ENCODE data around the gene FAM156A. TPM values are rescaled to one million over a fixed set of nuclear protein-coding genes. Genes with fewer than 3 reads are reported as not detected.

The FAM156A gene
- polyA plus RNA-seq, 1 of the 3 experiments (the other 2 are of a cell fraction), result 47.2 TPM

DNA sequence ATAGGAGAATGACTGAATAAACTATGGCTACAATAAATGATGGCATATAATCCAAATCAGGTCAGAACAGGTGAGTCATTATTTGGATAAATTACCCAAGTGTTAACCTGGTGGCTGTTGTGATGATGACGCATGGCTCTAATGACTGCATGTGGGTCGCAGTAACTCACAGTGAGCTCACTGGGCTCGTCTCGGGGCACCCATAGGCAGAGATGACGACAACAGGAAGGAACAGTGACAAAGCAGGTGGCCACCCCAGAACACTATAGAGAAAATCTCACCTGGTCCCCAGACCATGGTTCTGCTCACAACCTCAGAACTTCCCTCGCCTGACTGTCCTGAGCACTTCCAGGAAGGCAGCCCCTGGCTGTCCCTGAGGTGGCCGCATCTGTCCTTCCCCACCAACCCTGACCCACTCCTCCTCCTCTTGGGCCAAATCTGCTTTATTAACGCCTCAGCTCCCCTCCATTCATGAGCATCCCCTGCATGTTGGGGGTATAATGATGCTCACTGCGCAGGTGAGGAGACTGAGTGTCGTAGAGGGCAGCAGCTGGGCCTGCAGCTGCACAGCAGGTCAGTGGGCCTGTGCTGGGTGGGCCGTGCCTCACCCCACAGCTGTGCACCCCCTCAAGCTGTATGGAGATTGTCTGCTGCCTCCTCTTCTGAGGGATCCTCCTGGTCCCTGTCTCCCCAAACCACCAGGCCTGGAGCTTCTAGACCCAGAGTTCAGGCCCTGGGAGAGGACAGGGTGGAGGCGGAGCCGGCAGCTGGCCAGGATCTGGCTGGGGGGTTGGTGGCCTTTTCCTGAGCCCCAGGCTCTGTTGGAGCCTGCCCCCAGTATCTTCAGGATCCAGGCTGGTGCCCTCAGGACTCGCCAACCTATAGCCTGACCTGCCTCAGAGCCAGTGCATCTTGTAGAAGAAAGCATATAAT is 30.9 kb upstream of the FAM156A start:
- Histone ChIP-seq H3K4me3 (ENCODE audit: low read depth in 2 of 2, low read length in 1 of 2) (no peak overlapping the region), H3K36me3 (replicated peaks in 1 of 2; ENCODE audit: control insufficient read depth in 1 of 2, insufficient read depth in 2 of 2, low read length in 1 of 2) (no peaks in the 10 kb centered on the region), H3K4me1 (ENCODE audit: control insufficient read depth in 1 of 2, insufficient read depth in 2 of 2, low read depth in 1 of 2, low read length in 1 of 2) (no peaks in the 10 kb centered on the region; a peak in 1 of 4 replicates), H3K9me2 (no peaks in the 10 kb centered on the region), H3K79me2 (ENCODE audit: insufficient read depth) (peaks cover 44% of the 10 kb centered on the region), H3K9me3 (no peaks in the 10 kb centered on the region), H2AFZ (ENCODE audit: low read depth) (no peak overlapping the region), H3F3A (replicated peaks; ENCODE audit: insufficient read depth) (no peaks in the 10 kb centered on the region), H3K4me2 (no peak overlapping the region), H3K27me3 (ENCODE audit: insufficient read depth) (no peaks in the 10 kb centered on the region), H3K9ac (no peak overlapping the region), H3K27ac (ENCODE audit: low read depth in 2 of 2, low read length in 1 of 2) (no peak overlapping the region), H4K20me1 (ENCODE audit: insufficient read depth) (no peaks in the 10 kb centered on the region)
- 49% methylated on average over 11 of the region's 14 CpGs for WGBS (ENCODE audit: low lambda C conversion rate)
- DNase-seq, result no peak
- CTCF ChIA-PET, result interaction anchor here (0.7 to 2.8 kb wide), 8 partner anchors 10 to 202 kb away, joined by 3 to 24 read pairs (median 3); no protein-coding TSS in a partner anchor
- TF ChIP-seq ELF1 (IDR thresholded peaks at IDR 0.05) (no peak), JUND (IDR thresholded peaks at IDR 0.05) (no peak), RAD21 (IDR thresholded peaks at IDR 0.05; ENCODE audit: low read length) (no peak), GABPA (IDR thresholded peaks at IDR 0.05; ENCODE audit: low read depth) (no peak), NFIC (IDR thresholded peaks at IDR 0.05; ENCODE audit: borderline replicate concordance) (no peak), CHD2 (IDR thresholded peaks at IDR 0.05; ENCODE audit: low read length, partially characterized antibody) (no peak)
- TF ChIP-seq, protein P1, sequence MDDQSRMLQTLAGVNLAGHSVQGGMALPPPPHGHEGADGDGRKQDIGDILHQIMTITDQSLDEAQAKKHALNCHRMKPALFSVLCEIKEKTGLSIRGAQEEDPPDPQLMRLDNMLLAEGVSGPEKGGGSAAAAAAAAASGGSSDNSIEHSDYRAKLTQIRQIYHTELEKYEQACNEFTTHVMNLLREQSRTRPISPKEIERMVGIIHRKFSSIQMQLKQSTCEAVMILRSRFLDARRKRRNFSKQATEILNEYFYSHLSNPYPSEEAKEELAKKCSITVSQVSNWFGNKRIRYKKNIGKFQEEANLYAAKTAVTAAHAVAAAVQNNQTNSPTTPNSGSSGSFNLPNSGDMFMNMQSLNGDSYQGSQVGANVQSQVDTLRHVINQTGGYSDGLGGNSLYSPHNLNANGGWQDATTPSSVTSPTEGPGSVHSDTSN (IDR thresholded peaks at IDR 0.05), result no peak
- TF ChIP-seq, protein P2, sequence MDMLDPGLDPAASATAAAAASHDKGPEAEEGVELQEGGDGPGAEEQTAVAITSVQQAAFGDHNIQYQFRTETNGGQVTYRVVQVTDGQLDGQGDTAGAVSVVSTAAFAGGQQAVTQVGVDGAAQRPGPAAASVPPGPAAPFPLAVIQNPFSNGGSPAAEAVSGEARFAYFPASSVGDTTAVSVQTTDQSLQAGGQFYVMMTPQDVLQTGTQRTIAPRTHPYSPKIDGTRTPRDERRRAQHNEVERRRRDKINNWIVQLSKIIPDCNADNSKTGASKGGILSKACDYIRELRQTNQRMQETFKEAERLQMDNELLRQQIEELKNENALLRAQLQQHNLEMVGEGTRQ (IDR thresholded peaks at IDR 0.05; ENCODE audit: borderline replicate concordance, low read depth, low read length), result no peak
- POLR2A ChIA-PET, result no interaction called here

DNA sequence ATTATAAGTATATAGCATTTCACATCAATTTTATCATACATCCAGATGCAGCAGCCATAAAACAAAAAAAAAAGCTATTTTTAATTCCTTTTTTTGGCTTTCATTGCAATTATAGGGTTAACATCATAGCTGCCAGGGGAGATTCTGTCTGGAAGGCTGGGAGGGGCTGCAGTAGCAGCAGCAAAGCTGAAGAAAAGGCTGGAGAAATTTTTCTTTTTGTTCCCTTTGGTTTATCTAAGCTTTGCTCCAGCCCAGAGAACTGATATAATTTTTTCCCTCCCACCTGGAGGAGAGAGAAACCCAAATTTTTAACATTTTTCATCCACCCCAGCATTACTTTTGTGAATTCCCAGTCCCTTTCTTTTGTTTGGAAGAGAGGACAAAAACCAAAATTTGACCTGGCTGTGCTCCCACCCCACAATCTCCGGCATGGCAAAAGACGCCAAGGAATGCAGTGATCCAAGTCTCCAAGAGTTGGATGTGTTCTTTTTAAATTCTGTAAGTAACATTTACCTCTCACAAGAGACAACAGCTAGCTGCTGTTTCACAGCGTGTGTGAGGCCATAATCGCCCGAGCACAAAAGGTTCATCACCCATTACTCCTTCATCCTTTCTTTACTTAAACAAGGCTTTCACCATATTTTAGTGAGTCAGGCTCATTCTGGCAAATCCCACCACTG is 25.1 kb upstream of the FAM156A start:
- POLR2A ChIA-PET, result no interaction called here
- Histone ChIP-seq H3K9me3 (no peaks in the 10 kb centered on the region), H3K9ac (no peak overlapping the region), H3K79me2 (ENCODE audit: insufficient read depth) (peaks cover 36% of the 10 kb centered on the region), H3K4me1 (ENCODE audit: control insufficient read depth in 1 of 2, insufficient read depth in 2 of 2, low read depth in 1 of 2, low read length in 1 of 2) (no peaks in the 10 kb centered on the region), H3K4me2 (no peak overlapping the region), H4K20me1 (ENCODE audit: insufficient read depth) (no peaks in the 10 kb centered on the region), H3K27me3 (ENCODE audit: insufficient read depth) (no peaks in the 10 kb centered on the region), H3K9me2 (no peaks in the 10 kb centered on the region), H2AFZ (ENCODE audit: low read depth) (no peak overlapping the region), H3K27ac (ENCODE audit: low read depth in 2 of 2, low read length in 1 of 2) (no peak overlapping the region), H3K4me3 (ENCODE audit: low read depth in 2 of 2, low read length in 1 of 2) (no peak overlapping the region), H3F3A (replicated peaks; ENCODE audit: insufficient read depth) (no peaks in the 10 kb centered on the region), H3K36me3 (replicated peaks in 1 of 2; ENCODE audit: control insufficient read depth in 1 of 2, insufficient read depth in 2 of 2, low read length in 1 of 2) (no peaks in the 10 kb centered on the region)
- 52% methylated on average over 5 of the region's 5 CpGs for WGBS (ENCODE audit: low lambda C conversion rate)
- CTCF ChIA-PET, result no interaction called here
- no peak for DNase-seq
- TF ChIP-seq RCOR1 (IDR thresholded peaks at IDR 0.05; ENCODE audit: low read length) (no peak), SMC3 (IDR thresholded peaks at IDR 0.05; ENCODE audit: low read depth, low read length) (no peak), YY1 (IDR thresholded peaks at IDR 0.05; ENCODE audit: low read depth) (no peak), EP300 (IDR thresholded peaks at IDR 0.05; ENCODE audit: borderline replicate concordance in 1 of 2, low read depth in 1 of 2, low read length in 1 of 2) (no peak), TEAD4 (IDR thresholded peaks at IDR 0.05; ENCODE audit: borderline replicate concordance, insufficient read depth) (no peak), FOXJ3 (CRISPR knock-in tag; IDR thresholded peaks at IDR 0.05) (no peak)
- TF ChIP-seq, protein P3, sequence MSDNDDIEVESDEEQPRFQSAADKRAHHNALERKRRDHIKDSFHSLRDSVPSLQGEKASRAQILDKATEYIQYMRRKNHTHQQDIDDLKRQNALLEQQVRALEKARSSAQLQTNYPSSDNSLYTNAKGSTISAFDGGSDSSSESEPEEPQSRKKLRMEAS (IDR thresholded peaks at IDR 0.05; ENCODE audit: low read depth), result no peak
- TF ChIP-seq, protein P2 (IDR thresholded peaks at IDR 0.05; ENCODE audit: borderline replicate concordance, low read depth, low read length), result no peak

All from SK-N-SH (cell line).